ENCODE results near the gene FUZ. TPM values are rescaled to one million over a fixed set of nuclear protein-coding genes. Genes with fewer than 3 reads are reported as not detected.

The FUZ gene
- total and polyA plus RNA-seq, 2 of the 4 experiments (the other 2 are of a cell fraction): 12.1 to 14.3 TPM

GRCh38 chr19:49790866-49791265, 22.2 kb downstream of the FUZ start:
- peak; percentile 11 for DNase-seq
- Histone ChIP-seq H3K4ac (ENCODE audit: low read depth, low read length) (no peak overlapping the region), H3K9me3 (ENCODE audit: control insufficient read depth, insufficient read depth, low read length) (no peaks in the 10 kb centered on the region), H2BK15ac (ENCODE audit: low read depth, low read length) (no peak overlapping the region), H4K8ac (ENCODE audit: low read depth in 2 of 2, low read length in 2 of 2) (no peak overlapping the region), H3K4me1 (ENCODE audit: control insufficient read depth, insufficient read depth, low read length) (peaks cover 7% of the 10 kb centered on the region), H3K79me1 (ENCODE audit: low read depth in 1 of 2, low read length in 2 of 2) (peaks cover 13 to 50% of the 10 kb centered on the region in 2 experiments), H3K18ac (ENCODE audit: low read depth, low read length) (no peak overlapping the region), H2BK20ac (ENCODE audit: low read depth, low read length) (no peak overlapping the region), H3K27ac (ENCODE audit: insufficient read depth, low read length) (no peak overlapping the region), H4K20me1 (ENCODE audit: insufficient read depth, low read length) (peaks cover 31% of the 10 kb centered on the region), H4K5ac (ENCODE audit: low read depth, low read length) (no peak overlapping the region), H2BK5ac (ENCODE audit: low read depth, low read length, poor library complexity, severe bottlenecking) (no peak overlapping the region), H3K9me1 (ENCODE audit: insufficient read depth, low read length) (peaks cover 7% of the 10 kb centered on the region; the same call in 1 of the 2 replicates), H3K9ac (ENCODE audit: low read depth, low read length) (no peak overlapping the region), H3K4me2 (ENCODE audit: low read depth, low read length) (no peak overlapping the region), H3K23ac (ENCODE audit: low read depth, low read length) (no peak overlapping the region), H2AK5ac (ENCODE audit: low read depth, low read length) (no peak overlapping the region), H2AK9ac (replicated peaks; ENCODE audit: low read depth, low read length, poor library complexity) (no peak overlapping the region), H3K56ac (ENCODE audit: extremely low read depth, insufficient read depth, low read length) (no peak overlapping the region), H2BK120ac (ENCODE audit: low read depth, low read length) (no peak overlapping the region), H3K4me3 (ENCODE audit: insufficient read depth, low read depth, low read length) (no peak overlapping the region), H2AFZ (replicated peaks; ENCODE audit: low read length, poor library complexity) (no peak overlapping the region), H3K36me3 (ENCODE audit: control insufficient read depth, insufficient read depth, low read length) (peaks cover 55% of the 10 kb centered on the region), H3K27me3 (ENCODE audit: control insufficient read depth, insufficient read depth, low read length) (no peaks in the 10 kb centered on the region), H3K14ac (replicated peaks; ENCODE audit: low read depth, low read length) (no peak overlapping the region), H4K91ac (ENCODE audit: insufficient read depth, low read depth, low read length) (no peak overlapping the region)
- ChIA-PET CTCF (interaction anchor here (0.6 kb wide), 1 partner anchor 228 kb away, joined by 5 read pairs; no protein-coding TSS in a partner anchor), POLR2A (ENCODE audit: unreplicated experiment) (no interaction called here)
- TF ChIP-seq CHD1 (IDR thresholded peaks at IDR 0.05; ENCODE audit: low read depth, low read length) (no peak), NFE2L2 (IDR thresholded peaks at IDR 0.05; ENCODE audit: low read depth, low read length) (no peak), CTCF (conservative IDR thresholded peaks at IDR 0.05; ENCODE audit: low read depth, low read length) (no peak), SMC3 (IDR thresholded peaks at IDR 0.05; ENCODE audit: low read depth, low read length) (no peak), USF2 (IDR thresholded peaks at IDR 0.05; ENCODE audit: low read depth, low read length) (no peak), MAZ (IDR thresholded peaks at IDR 0.05; ENCODE audit: borderline replicate concordance, low read depth, low read length) (no peak), RFX5 (IDR thresholded peaks at IDR 0.05; ENCODE audit: low read depth, low read length) (no peak), RAD21 (IDR thresholded peaks at IDR 0.05; ENCODE audit: low read length) (no peak), RCOR1 (IDR thresholded peaks at IDR 0.05; ENCODE audit: insufficient replicate concordance, low read length) (no peak), ELK1 (IDR thresholded peaks at IDR 0.05; ENCODE audit: borderline replicate concordance, low read depth, low read length) (no peak), MXI1 (IDR thresholded peaks at IDR 0.05; ENCODE audit: borderline replicate concordance, low read depth, low read length) (no peak), CEBPB (IDR thresholded peaks at IDR 0.05; ENCODE audit: low read depth, low read length) (no peak), FOS (IDR thresholded peaks at IDR 0.05; ENCODE audit: low read depth, low read length) (no peak), BHLHE40 (IDR thresholded peaks at IDR 0.05; ENCODE audit: low read depth, low read length) (no peak), POLR2A (IDR thresholded peaks at IDR 0.05; ENCODE audit: low read depth, low read length) (no peak), MAFK (IDR thresholded peaks at IDR 0.05; ENCODE audit: low read depth, low read length) (no peak)
- 80% methylated on average over 5 of the region's 9 CpGs; no CpG with 5 or more reads in 1 of the 2 experiments for WGBS, 2 experiments (ENCODE audit: extremely low coverage in 2 of 2, insufficient read length in 1 of 2)
- dilution Hi-C loops (cut with HindIII; ENCODE audit: low sequenced_read_pairs, unreplicated experiment) (no loop called here), in situ Hi-C loops (cut with MboI; ENCODE audit: low sequenced_read_pairs) (no loop called here), intact Hi-C loops (cut with micrococcal nuclease) (no loop called here)
- peak; percentile 64 for ATAC-seq (ENCODE audit: low read depth)
- no TSS peak for BruUV-seq (replicated peaks)

Measured in IMR-90 (cell line).